ENCODE results near the gene GLIPR1L2.
"Not testable (repeated sequence)": the region's sequence is repeated elsewhere in the genome, so short reads cannot be mapped to it uniquely, and the experiment has no call there.

The GLIPR1L2 gene

GRCh38 chr12:75438059-75438754, 47.3 kb downstream of the GLIPR1L2 start:
- no peak overlapping the region for H3K4me3 ChIP-seq (ENCODE audit: low read depth, low read length)
- in situ Hi-C loops (cut with HindIII; ENCODE audit: low sequenced_read_pairs) = no loop called here
- TF ChIP-seq CTCF (IDR thresholded peaks at IDR 0.05; ENCODE audit: low read depth, low read length) = no peak
- no peak for DNase-seq (ENCODE audit: low read depth, low spot score)

- no peak for TF ChIP-seq CTCF (IDR thresholded peaks at IDR 0.05; ENCODE audit: low read depth, low read length)
- in situ Hi-C loops (cut with HindIII; ENCODE audit: low sequenced_read_pairs) = no loop called here
- H3K4me3 ChIP-seq (ENCODE audit: low read depth, low read length) = no peak overlapping the region
Measured at GRCh38 chr12:75439048-75439447, 48.2 kb downstream of the GLIPR1L2 start.

DNA sequence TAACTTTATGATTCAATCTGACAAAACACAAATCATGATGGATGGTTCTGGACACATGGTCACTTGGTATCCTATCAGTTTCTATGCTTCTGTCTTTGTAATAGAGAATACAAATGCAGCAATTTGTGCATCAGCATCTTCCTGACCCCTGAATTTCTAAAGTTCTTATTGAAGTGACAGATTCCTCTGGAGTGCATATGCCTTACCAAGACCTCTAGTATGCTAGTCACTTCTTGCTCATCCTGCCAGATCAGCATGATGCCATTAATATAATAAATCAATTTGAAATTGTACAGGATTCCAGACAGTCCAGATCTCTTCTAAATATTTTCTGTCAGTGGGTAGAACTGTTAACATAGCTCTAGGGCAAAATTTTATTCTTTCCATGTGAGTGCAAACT, 49.0 kb downstream of the GLIPR1L2 start:
- DNase-seq (ENCODE audit: low read depth, low spot score) = no peak
- no peak for TF ChIP-seq CTCF (IDR thresholded peaks at IDR 0.05; ENCODE audit: low read depth, low read length)
- in situ Hi-C loops (cut with HindIII; ENCODE audit: low sequenced_read_pairs) = no loop called here
- no peak overlapping the region for H3K4me3 ChIP-seq (ENCODE audit: low read depth, low read length)

More at GRCh38 chr12:75439048-75439447, 48.2 kb downstream of the GLIPR1L2 start:
- DNase-seq (ENCODE audit: low read depth, low spot score) = no peak

GRCh38 chr12:75441687-75442449, 51.0 kb downstream of the GLIPR1L2 start:
- in situ Hi-C loops (cut with HindIII; ENCODE audit: low sequenced_read_pairs); H3K4me3 ChIP-seq (ENCODE audit: low read depth, low read length); DNase-seq (ENCODE audit: low read depth, low spot score): not testable (repeated sequence)

DNA sequence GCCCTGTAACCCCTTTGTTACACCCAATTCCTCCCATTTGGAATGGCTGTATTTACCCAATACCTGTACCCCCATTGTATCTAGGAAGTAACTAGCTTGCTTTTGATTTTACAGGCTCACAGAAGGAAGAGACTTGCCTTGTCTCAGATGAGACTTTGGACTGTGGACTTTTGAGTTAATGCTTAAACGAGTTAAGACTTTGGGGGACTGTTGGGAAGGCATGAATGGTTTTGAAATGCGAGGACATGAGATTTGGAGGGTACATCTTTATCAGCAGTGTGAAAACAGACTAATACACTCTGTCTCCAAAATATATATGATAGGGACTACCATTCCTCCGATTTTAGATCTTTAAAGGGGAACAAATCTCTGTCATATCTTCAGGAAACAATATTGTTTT, 51.6 kb downstream of the GLIPR1L2 start:
- H3K4me3 ChIP-seq (ENCODE audit: low read depth, low read length); DNase-seq (ENCODE audit: low read depth, low spot score); in situ Hi-C loops (cut with HindIII; ENCODE audit: low sequenced_read_pairs): not testable (repeated sequence)

DNA sequence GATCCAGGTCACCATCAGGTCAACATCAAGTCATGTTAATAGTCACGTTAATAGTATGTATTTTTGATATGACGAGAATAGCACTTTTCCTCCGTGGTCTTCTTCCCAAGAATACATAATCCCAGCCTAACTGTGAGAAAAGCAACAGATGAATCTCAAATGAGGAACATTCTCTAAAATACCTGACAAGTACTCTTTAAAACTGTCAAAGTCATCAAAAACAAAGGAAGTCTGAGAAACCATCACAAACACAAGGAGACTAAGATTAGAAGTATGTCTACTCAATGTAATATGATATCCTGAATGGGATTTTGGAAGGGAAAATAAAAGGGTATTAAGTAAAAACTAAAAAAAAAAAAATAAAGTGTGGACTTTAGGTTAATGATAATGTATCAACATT, 52.8 kb downstream of the GLIPR1L2 start:
- no peak for DNase-seq (ENCODE audit: low read depth, low spot score)
- in situ Hi-C loops (cut with HindIII; ENCODE audit: low sequenced_read_pairs) = no loop called here
- no peak for TF ChIP-seq CTCF (IDR thresholded peaks at IDR 0.05; ENCODE audit: low read depth, low read length)
- H3K4me3 ChIP-seq (ENCODE audit: low read depth, low read length) = no peak overlapping the region

GRCh38 chr12:75444429-75445136, 53.7 kb downstream of the GLIPR1L2 start:
- in situ Hi-C loops (cut with HindIII; ENCODE audit: low sequenced_read_pairs) = no loop called here
- DNase-seq (ENCODE audit: low read depth, low spot score) = peak; percentile 50
- TF ChIP-seq CTCF (IDR thresholded peaks at IDR 0.05; ENCODE audit: low read depth, low read length) = no peak
- no peak overlapping the region for H3K4me3 ChIP-seq (ENCODE audit: low read depth, low read length)

DNA sequence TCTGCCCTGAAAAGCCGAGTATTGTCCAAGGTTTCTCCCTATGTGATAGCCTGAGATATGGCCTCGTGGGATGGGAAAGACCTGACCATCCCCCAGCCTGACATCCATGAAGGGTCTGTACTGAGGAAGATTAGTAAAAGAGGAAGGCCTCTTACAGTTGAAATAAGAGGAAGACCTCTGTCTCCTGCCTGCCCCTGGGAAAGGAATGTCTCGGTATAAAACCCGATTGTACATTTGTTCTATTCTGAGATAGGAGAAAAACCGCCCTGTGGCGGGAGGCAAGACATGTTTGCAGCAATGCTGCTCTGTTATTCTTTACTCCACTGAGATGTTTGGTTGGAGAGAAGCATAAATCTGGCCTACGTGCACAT, 54.2 kb downstream of the GLIPR1L2 start:
- in situ Hi-C loops (cut with HindIII; ENCODE audit: low sequenced_read_pairs); DNase-seq (ENCODE audit: low read depth, low spot score); H3K4me3 ChIP-seq (ENCODE audit: low read depth, low read length): not testable (repeated sequence)

All from astrocyte of the spinal cord (primary cell).